H9 (cell line): Measurements from ENCODE around the gene SRGAP1. TPM values are rescaled to one million over a fixed set of nuclear protein-coding genes. Genes with fewer than 3 reads are reported as not detected.

Experiments
- DNase-seq: peaks from one replicate; pipeline ENCODE4 v3.0.0-alpha.2; 2017
- H2AFZ ChIP-seq: one replicate; pipeline ENCODE4 v1.6.1; 2013; ENCODE audit warnings: mild to moderate bottlenecking, low read length, control low read depth, moderate library complexity
- H2AK5ac ChIP-seq: 2 replicates; pipeline ENCODE4 v1.6.1; 2013; ENCODE audit warnings: low read length, control low read depth, mixed read lengths; ENCODE audit not compliant: insufficient read length
- H2BK120ac ChIP-seq: one replicate; pipeline ENCODE4 v1.6.1; 2013; ENCODE audit warnings: low read depth, mild to moderate bottlenecking, low read length, control low read depth, inconsistent platforms; ENCODE audit not compliant: poor library complexity, severe bottlenecking
- H2BK12ac ChIP-seq: 2 replicates; pipeline ENCODE4 v1.6.1; 2013; ENCODE audit warnings: low read length, control low read depth, mixed read lengths, low read depth; ENCODE audit not compliant: insufficient read length
- H2BK15ac ChIP-seq: 2 replicates; pipeline ENCODE4 v1.6.1; 2013; ENCODE audit warnings: low read depth, low read length, control low read depth
- H2BK20ac ChIP-seq: one replicate; pipeline ENCODE4 v1.6.1; 2013; ENCODE audit warnings: low read depth, mild to moderate bottlenecking, low read length, control low read depth, inconsistent platforms; ENCODE audit not compliant: poor library complexity, severe bottlenecking
- H2BK5ac ChIP-seq: 2 replicates; pipeline ENCODE4 v1.6.1; 2013; ENCODE audit warnings: low read length, control low read depth, mixed read lengths; ENCODE audit not compliant: insufficient read length
- H3K14ac ChIP-seq: 2 replicates; pipeline ENCODE4 v1.6.1; 2013; ENCODE audit warnings: low read length, control low read depth; ENCODE audit not compliant: insufficient read depth
- H3K18ac ChIP-seq: 2 replicates; pipeline ENCODE4 v1.6.1; 2013; ENCODE audit warnings: low read depth, mild to moderate bottlenecking, mixed read lengths, low read length, control low read depth; ENCODE audit not compliant: insufficient read length
- H3K23ac ChIP-seq: 2 replicates; pipeline ENCODE4 v1.6.1; 2013; ENCODE audit warnings: low read length, control low read depth, mixed read lengths, low read depth; ENCODE audit not compliant: insufficient read length
- H3K23me2 ChIP-seq: 2 replicates; pipeline ENCODE4 v1.6.1; 2013; ENCODE audit warnings: low read depth, mild to moderate bottlenecking, mixed read lengths, low read length, control low read depth; ENCODE audit not compliant: insufficient read length, poor library complexity, severe bottlenecking
- H3K27ac ChIP-seq: 2 replicates; pipeline ENCODE4 v1.5.1; 2013; ENCODE audit warnings: low read length, control low read depth, mixed read lengths, low read depth; ENCODE audit not compliant: insufficient read length
- H3K27me3 ChIP-seq: 2 replicates; pipeline ENCODE4 v1.6.1; 2013; ENCODE audit warnings: low read length, control low read depth, inconsistent platforms; ENCODE audit not compliant: insufficient read depth
- H3K4ac ChIP-seq: 2 replicates; pipeline ENCODE4 v1.6.1; 2013; ENCODE audit warnings: low read depth, mild to moderate bottlenecking, control low read depth, inconsistent platforms, low read length, moderate library complexity
- H3K4me1 ChIP-seq: 2 replicates; pipeline ENCODE4 v1.6.1; 2013; ENCODE audit warnings: low read length, control low read depth, inconsistent platforms; ENCODE audit not compliant: insufficient read depth
- H3K4me2 ChIP-seq: 2 replicates; pipeline ENCODE4 v1.6.1; 2013; ENCODE audit warnings: low read length, control low read depth, mixed read lengths; ENCODE audit not compliant: insufficient read length, insufficient read depth
- H3K56ac ChIP-seq: 2 replicates; pipeline ENCODE4 v1.6.1; 2013; ENCODE audit warnings: low read depth, mild to moderate bottlenecking, mixed read lengths, low read length, control low read depth; ENCODE audit not compliant: insufficient read length
- H3K79me1 ChIP-seq: 2 replicates; pipeline ENCODE4 v1.6.1; 2013; ENCODE audit warnings: low read depth, mild to moderate bottlenecking, moderate library complexity, low read length, control low read depth, inconsistent platforms; ENCODE audit not compliant: insufficient read depth, poor library complexity, severe bottlenecking
- H3K79me2 ChIP-seq: 2 replicates; pipeline ENCODE4 v1.6.1; 2013; ENCODE audit warnings: low read length, control low read depth, inconsistent platforms; ENCODE audit not compliant: insufficient read depth
- H3K9ac ChIP-seq: 2 replicates; pipeline ENCODE4 v1.6.1; 2013; ENCODE audit warnings: low read length, control low read depth, mixed read lengths; ENCODE audit not compliant: insufficient read length; ENCODE audit errors: extremely low read depth
- H3K9me3 ChIP-seq: one replicate; pipeline ENCODE4 v1.6.1; 2013; ENCODE audit warnings: low read depth, low read length, inconsistent platforms; ENCODE audit not compliant: control insufficient read depth
- H3T11ph ChIP-seq: one replicate; pipeline ENCODE4 v1.6.1; 2013; ENCODE audit warnings: mild to moderate bottlenecking, low read length, control low read depth, inconsistent platforms
- H4K20me1 ChIP-seq: one replicate; pipeline ENCODE4 v1.6.1; 2013; ENCODE audit not compliant: control insufficient read depth, insufficient read length, insufficient read depth
- H4K5ac ChIP-seq: 2 replicates; pipeline ENCODE4 v1.6.1; 2013; ENCODE audit warnings: low read depth, mild to moderate bottlenecking, mixed read lengths, low read length, control low read depth; ENCODE audit not compliant: insufficient read length
- H4K8ac ChIP-seq: replicated peaks from 2 replicates; pipeline ENCODE4 v1.6.1; 2013; ENCODE audit warnings: low read length, control low read depth, mixed read lengths, low read depth; ENCODE audit not compliant: insufficient read length
- H4K91ac ChIP-seq: 2 replicates; pipeline ENCODE4 v1.6.1; 2013; ENCODE audit warnings: low read depth, mild to moderate bottlenecking, moderate library complexity, mixed read lengths, low read length, control low read depth; ENCODE audit not compliant: insufficient read length
- H3K27ac Mint-ChIP-seq, 3 experiments: 2 replicates in 2 of 3; 3 replicates in 1 of 3; pipeline ENCODE4 v1.8.0; 2020 to 2021; ENCODE audit warnings: mixed read lengths in 3 of 3, mild to moderate bottlenecking in 1 of 3, moderate library complexity in 1 of 3
- H3K27me3 Mint-ChIP-seq: 2 replicates; pipeline ENCODE4 v1.8.0; 2021; ENCODE audit warnings: low read depth, mild to moderate bottlenecking, moderate library complexity, mixed read lengths
- H3K36me3 Mint-ChIP-seq, 3 experiments: 2 replicates in 2 of 3; 3 replicates in 1 of 3; pipeline ENCODE4 v1.8.0; 2020 to 2021; ENCODE audit warnings: low read depth in 3 of 3, mixed read lengths in 3 of 3; ENCODE audit not compliant: insufficient read depth in 1 of 3
- H3K4me1 Mint-ChIP-seq, 2 experiments: 2 replicates each; pipeline ENCODE4 v1.8.0; 2020; ENCODE audit warnings: mixed read lengths in 2 of 2
- H3K4me3 Mint-ChIP-seq, 2 experiments: 2 replicates in 1 of 2; 3 replicates in 1 of 2; pipeline ENCODE4 v1.8.0; 2020 to 2021; ENCODE audit warnings: mild to moderate bottlenecking in 2 of 2, mixed read lengths in 2 of 2, moderate library complexity in 1 of 2
- H3K9me3 Mint-ChIP-seq, 2 experiments: 2 replicates in 1 of 2; 3 replicates in 1 of 2; pipeline ENCODE4 v1.8.0; 2020; ENCODE audit warnings: mild to moderate bottlenecking in 2 of 2, mixed read lengths in 2 of 2, moderate library complexity in 1 of 2
- CTCF ChIP-seq: fragments of 200-600 bp; sonication (generic); conservative IDR thresholded peaks from 3 replicates; pipeline ENCODE4 v1.8.0; 2021; ENCODE audit warnings: antibody characterized with exemption, mild to moderate bottlenecking
- WGBS: extraction: QIAGEN DNeasy Blood & Tissue Kit; methylation state at CpG from one replicate; pipeline ENCODE4 v1.1.7; 2013; ENCODE audit warnings: missing lambda C conversion rate, low lambda C conversion rate, mixed read lengths; ENCODE audit not compliant: insufficient read length; ENCODE audit errors: extremely low coverage; 5-methylcytosine and 5-hydroxymethylcytosine counted together
- total RNA-seq: library from RNA; stranded (reverse); gene quantifications from 2 replicates; pipeline ENCODE4 v1.2.1, GENCODE V29; 2021

Gene SRGAP1
- total RNA-seq, 1 experiment from 2014 or later, result 4.8 TPM

- 0 out of 7 replicates have a peak, but pooled peaks cover 0 to 10% (median 0%) of the 10 kb centered on the region in 3 experiments for H3K36me3 Mint-ChIP-seq
- H3K18ac ChIP-seq, result no peak overlapping the region
- H3K27me3 ChIP-seq, result no peaks in the 10 kb centered on the region
- WGBS, result 100% methylated on average over 1 of the region's 3 CpGs
- no peak overlapping the region for H3K9ac ChIP-seq
- H2AK5ac ChIP-seq, result no peak overlapping the region
- no peak overlapping the region for H2AFZ ChIP-seq
- no peak overlapping the region for H3K27ac ChIP-seq
- no peaks in the 10 kb centered on the region for H3K9me3 Mint-ChIP-seq
- H4K91ac ChIP-seq, result no peak overlapping the region
- no peak overlapping the region for H3K23ac ChIP-seq
- H3K79me2 ChIP-seq, result no peaks in the 10 kb centered on the region
- H4K5ac ChIP-seq, result no peak overlapping the region
- no peaks in the 10 kb centered on the region for H4K20me1 ChIP-seq
- H2BK20ac ChIP-seq, result no peak overlapping the region
- DNase-seq, result no peak
- H2BK15ac ChIP-seq, result no peak overlapping the region
- no peak overlapping the region for H2BK5ac ChIP-seq
- no peaks in the 10 kb centered on the region for H3K27me3 Mint-ChIP-seq
- peaks cover 20 to 21% of the 10 kb centered on the region in 2 experiments for H3K4me1 Mint-ChIP-seq
- no peak overlapping the region for H3T11ph ChIP-seq
- H3K79me1 ChIP-seq, result peaks cover 3% of the 10 kb centered on the region
- no peak for TF ChIP-seq CTCF
- no peak overlapping the region for H3K56ac ChIP-seq
- peak overlapping the region in 2 of 3 experiments; percentile 39 to 59; a peak in 1 of 7 replicates for H3K27ac Mint-ChIP-seq
- no peak overlapping the region for H3K4me3 Mint-ChIP-seq
- no peak overlapping the region for H3K14ac ChIP-seq
- H4K8ac ChIP-seq, result no peak overlapping the region
- no peaks in the 10 kb centered on the region for H3K9me3 ChIP-seq
- H2BK120ac ChIP-seq, result no peak overlapping the region
- H2BK12ac ChIP-seq, result no peak overlapping the region
- no peak overlapping the region for H3K4ac ChIP-seq
- H3K4me1 ChIP-seq, result no peaks in the 10 kb centered on the region; the same call in 1 of the 2 replicates
- no peaks in the 10 kb centered on the region for H3K23me2 ChIP-seq
- H3K4me2 ChIP-seq, result no peak overlapping the region
These were observed 86.5 kb downstream of the SRGAP1 start for GRCh38 chr12:63930971-63931370.
